SK-N-DZ (cell line): Measurements from ENCODE around the gene CISTR.
A peak's percentile ranks its signal among the peaks of the same experiment; 100 is the strongest.
"Not testable (repeated sequence)": the region's sequence is repeated elsewhere in the genome, so short reads cannot be mapped to it uniquely, and the experiment has no call there.

Experiments used
- DNase-seq: peaks from one replicate; pipeline ENCODE4 v3.0.0-alpha.2; 2015; ENCODE audit warnings: low spot score

The CISTR gene

GRCh38 chr12:53719649-53720048, 32.1 kb downstream of the CISTR start:
- no peak for DNase-seq

- not testable (repeated sequence) for DNase-seq
Observed at GRCh38 chr12:53718567-53718966, 33.2 kb downstream of the CISTR start.

- no peak for DNase-seq
Observed at GRCh38 chr12:53717319-53717718, 34.5 kb downstream of the CISTR start.

- DNase-seq = no peak
Observed at GRCh38 chr12:53714004-53714403, 37.8 kb downstream of the CISTR start.

- DNase-seq = no peak
Observed at GRCh38 chr12:53713516-53713915, 38.3 kb downstream of the CISTR start.

- DNase-seq = peak; percentile 49
Observed at GRCh38 chr12:53712059-53712643, 39.6 kb downstream of the CISTR start.

GRCh38 chr12:53710091-53710490, 41.7 kb downstream of the CISTR start:
- DNase-seq = no peak

GRCh38 chr12:53709671-53710070, 42.1 kb downstream of the CISTR start:
- DNase-seq = no peak

- no peak for DNase-seq
Observed at GRCh38 chr12:53706080-53706479, 45.7 kb downstream of the CISTR start.

GRCh38 chr12:53703756-53704155, 48.0 kb downstream of the CISTR start:
- DNase-seq = no peak

GRCh38 chr12:53701518-53702264, 50.1 kb downstream of the CISTR start:
- peak; percentile 66 for DNase-seq

- DNase-seq = no peak
Observed at GRCh38 chr12:53700567-53700966, 51.2 kb downstream of the CISTR start.

- DNase-seq = no peak
Observed at GRCh38 chr12:53699678-53700025, 52.1 kb downstream of the CISTR start.

- DNase-seq = no peak
Observed at GRCh38 chr12:53698948-53699677, 52.7 kb downstream of the CISTR start.

- DNase-seq = no peak
Observed at GRCh38 chr12:53696655-53697331, 55.0 kb downstream of the CISTR start.
